Colonic mucosa (tissue), 4 donors: ENCODE results near the gene MCU. TPM values are rescaled to one million over a fixed set of nuclear protein-coding genes. Genes with fewer than 3 reads are reported as not detected.

Source experiments
- DNase-seq: peaks from one replicate; pipeline ENCODE4 v3.0.0-alpha.2; 2020
- H3K27ac ChIP-seq: fragments of 200-600 bp; one replicate; pipeline ENCODE4 v1.8.0; 2021
- H3K27me3 ChIP-seq: fragments of 200-600 bp; one replicate; pipeline ENCODE4 v1.8.0; 2021
- H3K36me3 ChIP-seq: fragments of 200-600 bp; one replicate; pipeline ENCODE4 v1.8.0; 2021
- H3K4me1 ChIP-seq: fragments of 200-600 bp; one replicate; pipeline ENCODE4 v1.8.0; 2021; ENCODE audit warnings: mild to moderate bottlenecking
- H3K4me3 ChIP-seq: fragments of 200-600 bp; one replicate; pipeline ENCODE4 v1.8.0; 2021
- H3K9ac ChIP-seq, 2 donors: one replicate each; pipeline ENCODE4 v1.7.0; 2013; ENCODE audit warnings: control low read depth in 2 of 2, low read depth in 2 of 2, low read length in 2 of 2
- H3K9me3 ChIP-seq: fragments of 200-600 bp; one replicate; pipeline ENCODE4 v1.8.0; 2021
- CTCF ChIP-seq: fragments of 200-600 bp; IDR thresholded peaks from one replicate; pipeline ENCODE4 v1.8.0; 2022; ENCODE audit warnings: antibody characterized with exemption, mild to moderate bottlenecking
- intact Hi-C: fragments of 100-400 bp; cut with DNase I; formaldehyde crosslinking; loops from one replicate; pipeline ENCODE4 v1.14.1; 2022
- total RNA-seq, 2 donors: library from RNA; stranded (reverse); fragmentation: NEBNext Ultra II Directional in 1 of 2; extraction: Animal tissue kit (Norgen Biotek cat#: 25700) in 1 of 2; gene quantifications; one replicate each; pipeline ENCODE4 v1.2.1, GENCODE V29; 2021
- donor health status: healthy.
- donor health status: DM: no; HTN: no; CAD: no.
- donor health status: DM: no; HTN: no; CAD: no.

The MCU gene
- total RNA-seq, 2 donors from 2014 or later = 88.7 to 109 TPM

GRCh38 chr10:72800000-72800740 lies 108.2 kb downstream of the MCU start:
- intact Hi-C loops = no loop called here
- TF ChIP-seq CTCF = no peak
- Histone ChIP-seq H3K9ac (no peak overlapping the region), H3K36me3 (no peaks in the 10 kb centered on the region), H3K27ac (no peak overlapping the region), H3K4me3 (no peak overlapping the region), H3K4me1 (no peaks in the 10 kb centered on the region), H3K27me3 (no peaks in the 10 kb centered on the region), H3K9me3 (no peaks in the 10 kb centered on the region)
- DNase-seq = no peak

- Histone ChIP-seq H3K9ac (no peak overlapping the region), H3K4me1 (no peaks in the 10 kb centered on the region), H3K9me3 (no peaks in the 10 kb centered on the region), H3K36me3 (no peaks in the 10 kb centered on the region), H3K4me3 (no peak overlapping the region), H3K27me3 (no peaks in the 10 kb centered on the region), H3K27ac (no peak overlapping the region)
- TF ChIP-seq CTCF = no peak
- no peak for DNase-seq
- intact Hi-C loops = no loop called here
Measured at GRCh38 chr10:72800741-72801092, 108.8 kb downstream of the MCU start.

- TF ChIP-seq CTCF = no peak
- intact Hi-C loops = no loop called here
- Histone ChIP-seq H3K27ac (no peak overlapping the region), H3K9ac (no peak overlapping the region), H3K9me3 (no peaks in the 10 kb centered on the region), H3K4me3 (no peak overlapping the region), H3K4me1 (no peaks in the 10 kb centered on the region), H3K36me3 (no peaks in the 10 kb centered on the region), H3K27me3 (no peaks in the 10 kb centered on the region)
- no peak for DNase-seq
Measured at GRCh38 chr10:72801263-72801868, 109.4 kb downstream of the MCU start.

GRCh38 chr10:72802332-72802731 lies 110.4 kb downstream of the MCU start:
- Histone ChIP-seq H3K27ac (no peak overlapping the region), H3K27me3 (no peaks in the 10 kb centered on the region), H3K9me3 (no peaks in the 10 kb centered on the region), H3K9ac (no peak overlapping the region), H3K4me1 (no peaks in the 10 kb centered on the region), H3K4me3 (no peak overlapping the region), H3K36me3 (no peaks in the 10 kb centered on the region)
- intact Hi-C loops = no loop called here
- DNase-seq = no peak
- no peak for TF ChIP-seq CTCF

GRCh38 chr10:72802763-72803505 lies 111.0 kb downstream of the MCU start:
- Histone ChIP-seq H3K36me3 (no peaks in the 10 kb centered on the region), H3K4me1 (no peaks in the 10 kb centered on the region), H3K27ac (no peak overlapping the region), H3K9ac (no peak overlapping the region), H3K9me3 (no peaks in the 10 kb centered on the region), H3K4me3 (no peak overlapping the region), H3K27me3 (no peaks in the 10 kb centered on the region)
- no peak for TF ChIP-seq CTCF
- intact Hi-C loops = no loop called here
- DNase-seq = no peak
